ENCODE data around the gene LRMDA. TPM values are rescaled to one million over a fixed set of nuclear protein-coding genes. Genes with fewer than 3 reads are reported as not detected.

Gene LRMDA
- total RNA-seq, 2 experiments from 2014 or later: not detected

DNA sequence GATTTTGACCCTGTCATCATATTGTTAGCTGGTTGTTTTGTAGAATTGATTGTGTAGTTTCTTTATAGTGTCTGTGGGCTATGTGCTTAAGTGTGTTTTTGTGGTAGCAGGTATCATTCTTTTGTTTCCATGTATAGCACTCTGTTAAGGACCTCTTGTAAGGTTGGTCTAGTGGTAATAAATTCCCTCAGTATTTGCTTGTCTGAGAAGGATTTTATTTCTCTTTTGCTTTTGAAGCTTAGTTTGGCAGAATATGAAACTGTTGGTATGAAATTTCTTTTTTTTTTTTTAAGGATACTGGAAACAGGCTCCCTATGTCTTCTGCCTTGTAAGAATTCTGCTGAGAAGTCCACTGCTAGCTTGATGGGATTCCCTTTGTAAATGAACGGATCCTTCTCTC is 1073.4 kb downstream of the LRMDA start:
- TF ChIP-seq, protein P1, sequence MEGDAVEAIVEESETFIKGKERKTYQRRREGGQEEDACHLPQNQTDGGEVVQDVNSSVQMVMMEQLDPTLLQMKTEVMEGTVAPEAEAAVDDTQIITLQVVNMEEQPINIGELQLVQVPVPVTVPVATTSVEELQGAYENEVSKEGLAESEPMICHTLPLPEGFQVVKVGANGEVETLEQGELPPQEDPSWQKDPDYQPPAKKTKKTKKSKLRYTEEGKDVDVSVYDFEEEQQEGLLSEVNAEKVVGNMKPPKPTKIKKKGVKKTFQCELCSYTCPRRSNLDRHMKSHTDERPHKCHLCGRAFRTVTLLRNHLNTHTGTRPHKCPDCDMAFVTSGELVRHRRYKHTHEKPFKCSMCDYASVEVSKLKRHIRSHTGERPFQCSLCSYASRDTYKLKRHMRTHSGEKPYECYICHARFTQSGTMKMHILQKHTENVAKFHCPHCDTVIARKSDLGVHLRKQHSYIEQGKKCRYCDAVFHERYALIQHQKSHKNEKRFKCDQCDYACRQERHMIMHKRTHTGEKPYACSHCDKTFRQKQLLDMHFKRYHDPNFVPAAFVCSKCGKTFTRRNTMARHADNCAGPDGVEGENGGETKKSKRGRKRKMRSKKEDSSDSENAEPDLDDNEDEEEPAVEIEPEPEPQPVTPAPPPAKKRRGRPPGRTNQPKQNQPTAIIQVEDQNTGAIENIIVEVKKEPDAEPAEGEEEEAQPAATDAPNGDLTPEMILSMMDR (IDR thresholded peaks at IDR 0.05): no peak
- no peaks in the 10 kb centered on the region for H3K27me3 ChIP-seq (ENCODE audit: control insufficient read depth in 1 of 2, insufficient read depth in 2 of 2, low read length in 2 of 2)
- peaks cover 0 to 12% of the 10 kb centered on the region in 2 experiments for H3K9me3 ChIP-seq (ENCODE audit: control insufficient read depth in 1 of 2, insufficient read depth in 1 of 2, low read length in 2 of 2)
- CTCF ChIA-PET: no interaction called here
- no peak overlapping the region for H3K4me3 Mint-ChIP-seq
- H3K27me3 Mint-ChIP-seq: no peaks in the 10 kb centered on the region
- H3K27ac Mint-ChIP-seq: no peak overlapping the region
- peaks cover 16% of the 10 kb centered on the region for H3K9me3 Mint-ChIP-seq
- no peak overlapping the region for H3K4me3 ChIP-seq (ENCODE audit: low read length)
- no peaks in the 10 kb centered on the region for H3K36me3 ChIP-seq (ENCODE audit: insufficient read depth, low read length)
- ATAC-seq (ENCODE audit: poor library complexity): no peak
- no peaks in the 10 kb centered on the region for H3K36me3 Mint-ChIP-seq (ENCODE audit: low read depth)
- DNase-seq: no peak
- intact Hi-C loops (cut with DNase I, micrococcal nuclease): no loop called here
- POLR2A ChIA-PET: no interaction called here
- H3K4me1 Mint-ChIP-seq (ENCODE audit: low read depth): no peaks in the 10 kb centered on the region
- H3K27ac ChIP-seq (ENCODE audit: low read depth in 1 of 2, low read length in 2 of 2): no peak overlapping the region
- H3K4me1 ChIP-seq (ENCODE audit: insufficient read depth, low read length): no peaks in the 10 kb centered on the region

DNA sequence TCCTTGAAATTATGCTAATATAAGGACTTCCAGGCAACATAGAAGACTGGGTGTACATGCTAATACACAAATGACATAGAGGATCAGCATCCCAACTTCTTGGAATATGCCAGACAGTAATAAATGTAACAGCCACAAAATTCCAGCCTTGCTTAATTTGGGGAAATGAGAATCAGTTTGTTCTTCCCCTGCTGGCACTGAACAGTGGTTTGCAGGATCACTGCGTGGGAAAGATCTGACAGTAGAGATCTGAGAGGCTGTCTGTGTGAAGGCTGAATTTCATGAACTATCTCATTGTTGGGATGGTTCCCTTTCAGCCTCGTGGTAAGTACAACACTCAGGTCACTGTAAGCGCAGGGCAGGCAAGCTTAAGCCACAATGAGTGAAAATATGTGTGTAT is 1078.0 kb downstream of the LRMDA start:
- intact Hi-C loops (cut with DNase I, micrococcal nuclease): no loop called here
- ATAC-seq (ENCODE audit: poor library complexity) (no peak), DNase-seq (no peak)
- Histone ChIP-seq H3K4me1 (ENCODE audit: insufficient read depth, low read length) (no peaks in the 10 kb centered on the region), H3K9me3 (ENCODE audit: control insufficient read depth in 1 of 2, insufficient read depth in 1 of 2, low read length in 2 of 2) (peaks cover 4 to 8% of the 10 kb centered on the region in 2 experiments), H3K36me3 (ENCODE audit: insufficient read depth, low read length) (no peaks in the 10 kb centered on the region), H3K27me3 (ENCODE audit: control insufficient read depth in 1 of 2, insufficient read depth in 2 of 2, low read length in 2 of 2) (no peaks in the 10 kb centered on the region), H3K27ac (ENCODE audit: low read depth in 1 of 2, low read length in 2 of 2) (no peak overlapping the region), H3K4me3 (ENCODE audit: low read length) (no peak overlapping the region)
- no peaks in the 10 kb centered on the region for H3K27me3 Mint-ChIP-seq
- POLR2A ChIA-PET: no interaction called here
- CTCF ChIA-PET: no interaction called here
- H3K4me3 Mint-ChIP-seq: no peak overlapping the region
- H3K36me3 Mint-ChIP-seq (ENCODE audit: low read depth): no peaks in the 10 kb centered on the region
- H3K4me1 Mint-ChIP-seq (ENCODE audit: low read depth): no peaks in the 10 kb centered on the region
- no peak overlapping the region for H3K27ac Mint-ChIP-seq
- TF ChIP-seq, protein P1 (IDR thresholded peaks at IDR 0.05): no peak
- peaks cover 11% of the 10 kb centered on the region for H3K9me3 Mint-ChIP-seq

GRCh38 chr10:76514321-76514720 is 1082.9 kb downstream of the LRMDA start:
- Histone ChIP-seq H3K4me3 (ENCODE audit: low read length) (no peak overlapping the region), H3K4me1 (ENCODE audit: insufficient read depth, low read length) (no peaks in the 10 kb centered on the region), H3K36me3 (ENCODE audit: insufficient read depth, low read length) (no peaks in the 10 kb centered on the region), H3K9me3 (ENCODE audit: control insufficient read depth in 1 of 2, insufficient read depth in 1 of 2, low read length in 2 of 2) (peaks cover 0 to 4% of the 10 kb centered on the region in 2 experiments), H3K27me3 (ENCODE audit: control insufficient read depth in 1 of 2, insufficient read depth in 2 of 2, low read length in 2 of 2) (no peaks in the 10 kb centered on the region), H3K27ac (ENCODE audit: low read depth in 1 of 2, low read length in 2 of 2) (no peak overlapping the region)
- no peaks in the 10 kb centered on the region for H3K36me3 Mint-ChIP-seq (ENCODE audit: low read depth)
- H3K9me3 Mint-ChIP-seq: no peaks in the 10 kb centered on the region
- DNase-seq: no peak
- no peak for ATAC-seq (ENCODE audit: poor library complexity)
- H3K27ac Mint-ChIP-seq: no peak overlapping the region
- ChIA-PET CTCF (no interaction called here), POLR2A (no interaction called here)
- TF ChIP-seq, protein P1 (IDR thresholded peaks at IDR 0.05): no peak
- intact Hi-C loops (cut with DNase I, micrococcal nuclease): no loop called here
- H3K27me3 Mint-ChIP-seq: no peaks in the 10 kb centered on the region
- no peaks in the 10 kb centered on the region for H3K4me1 Mint-ChIP-seq (ENCODE audit: low read depth)
- H3K4me3 Mint-ChIP-seq: no peak overlapping the region
